Stimulated activated CD8-positive, alpha-beta memory T cell treated with anti-CD3 and anti-CD28 coated beads, Interleukin-12 subunit alpha, Interleukin-12 subunit beta, amount 100 ng/mL, for 24 hours (primary cell): ENCODE results near the gene RAB3A.
"Not testable (repeated sequence)": the region's sequence is repeated elsewhere in the genome, so short reads cannot be mapped to it uniquely, and the experiment has no call there.

Experiments used
- DNase-seq: peaks from one replicate; pipeline ENCODE4 v3.0.0-alpha.2; 2020; ENCODE audit errors: extremely low read depth

RAB3A gene

GRCh38 chr19:18223860-18224524 lies 20.1 kb upstream of the RAB3A start:
- no peak for DNase-seq

GRCh38 chr19:18221815-18222725 lies 18.2 kb upstream of the RAB3A start:
- no peak for DNase-seq

- no peak for DNase-seq
These were observed 16.9 kb upstream of the RAB3A start for GRCh38 chr19:18220632-18221275.

- DNase-seq = no peak
These were observed 16.2 kb upstream of the RAB3A start for GRCh38 chr19:18219911-18220631.

- no peak for DNase-seq
These were observed 14.8 kb upstream of the RAB3A start for GRCh38 chr19:18218600-18218999.

- DNase-seq = no peak
These were observed 14.3 kb upstream of the RAB3A start for GRCh38 chr19:18218159-18218558.

- DNase-seq = no peak
These were observed 12.9 kb upstream of the RAB3A start for GRCh38 chr19:18216789-18217188.

- DNase-seq = no peak
These were observed 11.1 kb upstream of the RAB3A start for GRCh38 chr19:18214779-18215433.

GRCh38 chr19:18211683-18212082 lies 7.8 kb upstream of the RAB3A start:
- DNase-seq = no peak

- not testable (repeated sequence) for DNase-seq
These were observed 6.1 kb upstream of the RAB3A start for GRCh38 chr19:18209912-18210311.

GRCh38 chr19:18208098-18208951 lies 4.5 kb upstream of the RAB3A start:
- DNase-seq = no peak

- no peak for DNase-seq
These were observed 2.2 kb upstream of the RAB3A start for GRCh38 chr19:18206018-18206417.

GRCh38 chr19:18205200-18205892 lies 1.5 kb upstream of the RAB3A start:
- no peak for DNase-seq

- DNase-seq = no peak
These were observed 755 bp upstream of the RAB3A start for GRCh38 chr19:18204394-18205199.

- no peak for DNase-seq
These were observed 407 bp downstream of the RAB3A start for GRCh38 chr19:18203408-18203862.

GRCh38 chr19:18202778-18203407 lies 949 bp downstream of the RAB3A start:
- DNase-seq = no peak

- no peak for DNase-seq
These were observed 1.5 kb downstream of the RAB3A start for GRCh38 chr19:18202397-18202777.

GRCh38 chr19:18198374-18198773 lies 5.5 kb downstream of the RAB3A start:
- DNase-seq = no peak
